GM12892 (cell line): Measurements from ENCODE around the gene EXOC6B.

Experiments used
- POLR2A ChIP-seq: IDR thresholded peaks from 2 replicates; pipeline ENCODE4 v1.6.1; 2011; ENCODE audit warnings: low read depth, low read length, control low read depth
- POLR2AphosphoS5 ChIP-seq: IDR thresholded peaks from 2 replicates; pipeline ENCODE4 v1.6.1; 2011; ENCODE audit warnings: low read depth, low read length, control low read depth
- TAF1 ChIP-seq: IDR thresholded peaks from 2 replicates; pipeline ENCODE4 v1.6.1; 2011; ENCODE audit warnings: low read depth, mild to moderate bottlenecking, control low read depth, low read length, borderline replicate concordance

- TF ChIP-seq POLR2AphosphoS5 (no peak), POLR2A (no peak), TAF1 (no peak)
Observed at GRCh38 chr2:72362733-72363132, 463.1 kb downstream of the EXOC6B start.
